A549 (cell line): ENCODE data around the gene TRAK1. TPM values are rescaled to one million over a fixed set of nuclear protein-coding genes. Genes with fewer than 3 reads are reported as not detected.

Source experiments
- ATAC-seq, 2 experiments: fragments of 200-7000 bp in 1 of 2; fragments of >200 bp in 1 of 2; cut with Nextera tagmentation in 1 of 2; cut with Tn5 transposase in 1 of 2; 3 replicates each; pipeline versions ENCODE4 v1.8.0 to v1.9.1; 2018 to 2020; ENCODE audit warnings: mild to moderate bottlenecking in 1 of 2, moderate library complexity in 1 of 2
- CTCF ChIA-PET: fragments of 300-600 bp; sonication (Branson Sonifier 250); formaldehyde crosslinking; extraction: SDS; loops from one replicate; lab custom pipeline; 2021; ENCODE audit warnings: antibody characterized with exemption, inconsistent platforms; lab: Yijun Ruan, JAX
- POLR2A ChIA-PET: fragments of 350-600 bp; formaldehyde crosslinking; extraction: SDS; loops from one replicate; lab custom pipeline; 2021; ENCODE audit warnings: antibody characterized with exemption, inconsistent platforms; lab: Yijun Ruan, JAX
- DNase-seq, 2 experiments: peaks; one replicate each; pipeline versions ENCODE4 v3.0.0 to v3.0.0-alpha.2; 2011 to 2016; ENCODE audit warnings: low read depth in 1 of 2, low spot score in 1 of 2
- FAIRE-seq: peaks from 2 replicates; lab custom pipeline; 2011; peaks lifted over from hg19 to GRCh38; lab: Jason Lieb, UNC
- H3K27ac ChIP-seq, 2 experiments: fragments of >200 bp; sonication (Bioruptor Twin); formaldehyde crosslinking; 3 replicates each; pipeline ENCODE4 v1.5.1; 2016 to 2017
- H3K4me1 ChIP-seq: fragments of >200 bp; sonication (Bioruptor Twin); formaldehyde crosslinking; 3 replicates; pipeline ENCODE4 v1.6.1; 2016
- H3K4me2 ChIP-seq: fragments of >200 bp; sonication (Bioruptor Twin); formaldehyde crosslinking; 3 replicates; pipeline ENCODE4 v1.6.1; 2016
- H3K4me3 ChIP-seq: fragments of >200 bp; sonication (Bioruptor Twin); formaldehyde crosslinking; 3 replicates; pipeline ENCODE4 v1.5.1; 2016
- H3K9me3 ChIP-seq: fragments of >200 bp; sonication (Bioruptor Twin); formaldehyde crosslinking; 3 replicates; pipeline ENCODE4 v1.6.1; 2016
- BHLHE40 ChIP-seq: IDR thresholded peaks from 2 replicates; pipeline ENCODE4 v1.6.1; 2012; ENCODE audit warnings: low read depth, low read length, inconsistent platforms
- CEBPB ChIP-seq, 2 experiments: fragments of >200 bp in 1 of 2; sonication (Bioruptor Twin) in 1 of 2; formaldehyde crosslinking in 1 of 2; IDR thresholded peaks; 2 replicates each; pipeline ENCODE4 v1.6.1; 2012 to 2016
- CHD2 ChIP-seq: fragments of 150-350 bp; IDR thresholded peaks from 2 replicates; pipeline ENCODE4 v1.6.1; 2014; ENCODE audit warnings: low read length; ENCODE audit not compliant: partially characterized antibody
- CHD4 ChIP-seq: fragments of 200-600 bp; sonication (generic); IDR thresholded peaks from 2 replicates; pipeline ENCODE4 v1.6.1; 2016; ENCODE audit warnings: antibody characterized with exemption, mild to moderate bottlenecking, borderline replicate concordance
- CTCF ChIP-seq: fragments of >200 bp; sonication (Bioruptor Twin); formaldehyde crosslinking; IDR thresholded peaks from 3 replicates; pipeline ENCODE4 v1.5.1; 2016
- EHF ChIP-seq: fragments of 250-450 bp; sonication (Bioruptor Pico); IDR thresholded peaks from 2 replicates; pipeline ENCODE4 v1.5.0; 2020; ENCODE audit warnings: mild to moderate bottlenecking
- EHMT2 ChIP-seq: fragments of 200-600 bp; sonication (generic); IDR thresholded peaks from 2 replicates; pipeline ENCODE4 v1.6.1; 2016; ENCODE audit warnings: antibody characterized with exemption, low read depth, mild to moderate bottlenecking, moderate library complexity
- EP300 ChIP-seq, 2 experiments: fragments of >200 bp; sonication (Bioruptor Twin); formaldehyde crosslinking; IDR thresholded peaks; 2 replicates in 1 of 2; 3 replicates in 1 of 2; pipeline ENCODE4 v1.6.1; 2016 to 2017
- ESRRA ChIP-seq: fragments of 150-350 bp; IDR thresholded peaks from 2 replicates; pipeline ENCODE4 v1.6.1; 2014; ENCODE audit warnings: mild to moderate bottlenecking, low read length, borderline replicate concordance
- FOSB ChIP-seq: fragments of 250-450 bp; sonication (Bioruptor Pico); IDR thresholded peaks from 2 replicates; pipeline ENCODE4 v1.5.0; 2020; ENCODE audit warnings: mild to moderate bottlenecking, moderate library complexity
- HES2 ChIP-seq: fragments of >200 bp; sonication (Bioruptor Twin); formaldehyde crosslinking; IDR thresholded peaks from 2 replicates; pipeline ENCODE4 v1.6.1; 2016
- HOXB5 ChIP-seq: fragments of 250-450 bp; sonication (Bioruptor Pico); IDR thresholded peaks from 2 replicates; pipeline ENCODE4 v1.5.0; 2020; ENCODE audit warnings: mild to moderate bottlenecking, moderate library complexity
- JUNB ChIP-seq: fragments of >200 bp; sonication (Bioruptor Twin); formaldehyde crosslinking; IDR thresholded peaks from 2 replicates; pipeline ENCODE4 v1.6.1; 2016
- KDM1A ChIP-seq: fragments of 200-600 bp; sonication (generic); IDR thresholded peaks from 2 replicates; pipeline ENCODE4 v1.6.1; 2016; ENCODE audit warnings: low read depth, mild to moderate bottlenecking
- MAFK ChIP-seq: fragments of 450-650 bp; IDR thresholded peaks from 2 replicates; pipeline ENCODE4 v1.6.1; 2014; ENCODE audit not compliant: partially characterized antibody
- MAX ChIP-seq: IDR thresholded peaks from 2 replicates; pipeline ENCODE4 v1.6.1; 2012
- MAZ ChIP-seq: fragments of 150-350 bp; IDR thresholded peaks from 2 replicates; pipeline ENCODE4 v1.6.1; 2014; ENCODE audit warnings: antibody characterized with exemption, low read depth, low read length, borderline replicate concordance
- PBX3 ChIP-seq: IDR thresholded peaks from 2 replicates; pipeline ENCODE4 v1.6.1; 2012
- POLR2AphosphoS2 ChIP-seq: conservative IDR thresholded peaks from 2 replicates; pipeline ENCODE4 v1.6.1; 2012; ENCODE audit warnings: low read length, improper control_type of control experiment, inconsistent platforms
- RARB ChIP-seq: fragments of 250-450 bp; sonication (Bioruptor Pico); IDR thresholded peaks from 2 replicates; pipeline ENCODE4 v1.8.0; 2021; ENCODE audit warnings: mild to moderate bottlenecking, moderate library complexity
- RCOR1 ChIP-seq: fragments of 150-350 bp; IDR thresholded peaks from 2 replicates; pipeline ENCODE4 v1.6.1; 2014; ENCODE audit warnings: antibody characterized with exemption, low read length, low read depth
- USF2 ChIP-seq: fragments of 450-650 bp; IDR thresholded peaks from 2 replicates; pipeline ENCODE4 v1.6.1; 2014; ENCODE audit warnings: antibody characterized with exemption
- ZFP36 ChIP-seq: fragments of 450-650 bp; IDR thresholded peaks from 2 replicates; pipeline ENCODE4 v1.6.1; 2014; ENCODE audit warnings: borderline replicate concordance; ENCODE audit not compliant: partially characterized antibody
- ZNF302 ChIP-seq: fragments of 250-450 bp; sonication (Bioruptor Pico); IDR thresholded peaks from 2 replicates; pipeline ENCODE4 v1.9.0; 2021; ENCODE audit warnings: inconsistent platforms, mild to moderate bottlenecking, moderate library complexity
- WGBS: methylation state at CpG from one replicate; pipeline ENCODE4 v1.1.6; 2017; ENCODE audit errors: missing lambda C conversion rate; 5-methylcytosine and 5-hydroxymethylcytosine counted together
- polyA plus RNA-seq, 4 experiments: library from polyadenylated mRNA; depleted of rRNA in 3 of 4; stranded (reverse); fragments of >200 nt; fragmentation: RNase III in 1 of 4; extraction: RNeasy Plus Mini Kit Qiagen cat#74134 plus additional on column Dnase treatment in 1 of 4; gene quantifications; 2 replicates in 3 of 4; 3 replicates in 1 of 4; pipeline ENCODE4 v1.2.3, GENCODE V29; 2011 to 2017

Gene TRAK1
- polyA plus RNA-seq, 2 of the 4 experiments (the other 2 are of a cell fraction): 12.2 to 22.3 TPM

- no peak for ATAC-seq
- POLR2A ChIA-PET: no interaction called here
- CTCF ChIA-PET: interaction anchor here (0.9 to 3.4 kb wide), 2 partner anchors 13 to 94 kb away, joined by 3 to 24 read pairs; no protein-coding TSS in a partner anchor
- no peaks in the 10 kb centered on the region for H3K9me3 ChIP-seq
- no peak for FAIRE-seq
- 97% methylated on average over 3 of the region's 3 CpGs for WGBS
- no peak overlapping the region for H3K27ac ChIP-seq
- H3K4me1 ChIP-seq: peaks cover 15% of the 10 kb centered on the region; the same call in 1 of the 3 replicates
- TF ChIP-seq FOSB (CRISPR knock-in tag): no peak
- TF ChIP-seq ZFP36: no peak
- no peak for TF ChIP-seq CHD2
- TF ChIP-seq BHLHE40: no peak
- TF ChIP-seq HOXB5 (CRISPR knock-in tag): no peak
- no peak for TF ChIP-seq RCOR1
- TF ChIP-seq CTCF: no peak
- TF ChIP-seq MAX: no peak
- TF ChIP-seq USF2: no peak
- no peak for TF ChIP-seq JUNB
- no peak for TF ChIP-seq HES2
- no peak for DNase-seq
- H3K4me2 ChIP-seq: no peak overlapping the region
- H3K4me3 ChIP-seq: no peak overlapping the region
These were observed 6.4 kb downstream of the TRAK1 start for GRCh38 chr3:42097566-42097946.

- WGBS: 95% methylated on average over 6 of the region's 6 CpGs
- ATAC-seq: no peak
- H3K27ac ChIP-seq: no peak overlapping the region
- CTCF ChIA-PET: interaction anchor here (0.9 to 3.6 kb wide), 7 partner anchors 14 to 206 kb away, joined by 3 to 24 read pairs (median 10); no protein-coding TSS in a partner anchor
- POLR2A ChIA-PET: no interaction called here
- no peak for TF ChIP-seq ZNF302
- no peak for TF ChIP-seq EP300 (IDR thresholded peaks at IDR 0.05)
- TF ChIP-seq EHMT2: no peak
- peaks cover 15% of the 10 kb centered on the region; the same call in 1 of the 3 replicates for H3K4me1 ChIP-seq
- DNase-seq: no peak
- H3K4me2 ChIP-seq: no peak overlapping the region
- no peaks in the 10 kb centered on the region for H3K9me3 ChIP-seq
- no peak overlapping the region for H3K4me3 ChIP-seq
- no peak for FAIRE-seq
These were observed 7.0 kb downstream of the TRAK1 start for GRCh38 chr3:42098171-42098570.

- POLR2A ChIA-PET: no interaction called here
- CTCF ChIA-PET: interaction anchor here (0.5 to 4.3 kb wide), 66 partner anchors 8 to 1638 kb away, joined by 3 to 37 read pairs (median 5); no protein-coding TSS in a partner anchor
These were observed 8.0 kb downstream of the TRAK1 start for GRCh38 chr3:42099020-42099765.

More at GRCh38 chr3:42099020-42099765, 8.0 kb downstream of the TRAK1 start:
- Histone ChIP-seq H3K9me3 (no peaks in the 10 kb centered on the region), H3K4me2 (no peak overlapping the region), H3K4me1 (peaks cover 15% of the 10 kb centered on the region; the same call in 1 of the 3 replicates), H3K4me3 (no peak overlapping the region), H3K27ac (0 out of 6 replicates have a peak overlapping the region, but pooled peaks of 1 of the 2 experiments have one; percentile 18)
- TF ChIP-seq USF2 (no peak), EHF (CRISPR knock-in tag) (no peak), CHD4 (no peak), POLR2AphosphoS2 (no peak), RCOR1 (no peak), RARB (CRISPR knock-in tag) (no peak), ESRRA (no peak), KDM1A (no peak), CTCF (no peak), CEBPB (IDR thresholded peaks at IDR 0.05) (no peak), MAFK (no peak), MAZ (no peak), ZFP36 (no peak), PBX3 (no peak)
- ATAC-seq: peak; percentile 16 to 33; a peak in 3 of 6 replicates
- WGBS: 83% methylated on average over 19 of the region's 19 CpGs
- FAIRE-seq: no peak
- no peak for DNase-seq
